HL-60 (cell line): ENCODE results near the gene NRXN3.

Experiments
- DNase-seq, 2 experiments: peaks; one replicate each; pipeline ENCODE4 v3.0.0-alpha.2; 2010 to 2020; ENCODE audit warnings: low read depth in 1 of 2, low spot score in 1 of 2
- H3K27ac ChIP-seq: fragments of 250-450 bp; sonication (Bioruptor Pico); replicated peaks from 2 replicates; pipeline ENCODE4 v1.5.1; 2020; ENCODE audit warnings: mild to moderate bottlenecking, moderate library complexity
- H3K27me3 ChIP-seq: fragments of 250-450 bp; sonication (Bioruptor Pico); 2 replicates; pipeline ENCODE4 v1.5.1; 2021; ENCODE audit warnings: mild to moderate bottlenecking, moderate library complexity; ENCODE audit not compliant: insufficient read depth, poor library complexity, severe bottlenecking
- H3K4me3 ChIP-seq: replicated peaks from 2 replicates; pipeline ENCODE4 v1.5.1; 2011; ENCODE audit warnings: mild to moderate bottlenecking, control low read depth, low read length; ENCODE audit not compliant: insufficient read depth
- GABPA ChIP-seq: IDR thresholded peaks from 2 replicates; pipeline ENCODE4 v1.6.1; 2012; ENCODE audit warnings: low read depth
- POLR2AphosphoS5 ChIP-seq: IDR thresholded peaks from 2 replicates; pipeline ENCODE4 v1.6.1; 2012; ENCODE audit warnings: low read depth
- SPI1 ChIP-seq: IDR thresholded peaks from 2 replicates; pipeline ENCODE4 v1.6.1; 2012; ENCODE audit warnings: low read depth, mild to moderate bottlenecking, borderline replicate concordance
- TF ChIP-seq, protein P1 (sequence below): IDR thresholded peaks from 2 replicates; pipeline ENCODE4 v1.6.1; 2012; ENCODE audit warnings: low read depth; ENCODE audit not compliant: insufficient replicate concordance
- TF ChIP-seq, protein P2 (sequence below): IDR thresholded peaks from one replicate; pipeline ENCODE4 v1.5.1; 2011; ENCODE audit warnings: low read length, control low read depth, inconsistent platforms; ENCODE audit not compliant: insufficient read depth

NRXN3 gene

DNA sequence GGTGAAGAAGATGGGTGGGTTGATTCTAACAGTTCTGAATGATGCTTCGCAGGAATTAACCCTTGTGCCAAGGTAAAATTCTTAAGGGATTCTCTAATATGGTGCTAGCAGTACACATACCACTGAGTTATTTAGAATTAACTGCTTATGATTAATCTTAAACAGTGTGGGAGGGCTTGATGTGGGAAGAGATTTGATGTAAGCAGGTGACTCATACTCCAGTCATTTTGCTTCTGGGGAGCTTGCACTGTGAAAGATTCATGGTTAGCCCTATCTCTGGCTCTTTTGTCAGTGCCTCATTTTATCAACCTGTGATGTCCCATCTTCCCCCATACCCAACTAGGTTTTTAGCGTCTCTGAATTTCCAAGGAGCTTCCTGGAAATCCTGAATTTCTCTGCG is 83.8 kb downstream of the NRXN3 start:
- H3K27me3 ChIP-seq: no peaks in the 10 kb centered on the region
- no peak for DNase-seq
- no peak overlapping the region for H3K27ac ChIP-seq

GRCh38 chr14:78254911-78255461 is 84.8 kb downstream of the NRXN3 start:
- H3K4me3 ChIP-seq: no peak overlapping the region
- H3K27ac ChIP-seq: no peak overlapping the region
- no peaks in the 10 kb centered on the region for H3K27me3 ChIP-seq
- TF ChIP-seq, protein P1, sequence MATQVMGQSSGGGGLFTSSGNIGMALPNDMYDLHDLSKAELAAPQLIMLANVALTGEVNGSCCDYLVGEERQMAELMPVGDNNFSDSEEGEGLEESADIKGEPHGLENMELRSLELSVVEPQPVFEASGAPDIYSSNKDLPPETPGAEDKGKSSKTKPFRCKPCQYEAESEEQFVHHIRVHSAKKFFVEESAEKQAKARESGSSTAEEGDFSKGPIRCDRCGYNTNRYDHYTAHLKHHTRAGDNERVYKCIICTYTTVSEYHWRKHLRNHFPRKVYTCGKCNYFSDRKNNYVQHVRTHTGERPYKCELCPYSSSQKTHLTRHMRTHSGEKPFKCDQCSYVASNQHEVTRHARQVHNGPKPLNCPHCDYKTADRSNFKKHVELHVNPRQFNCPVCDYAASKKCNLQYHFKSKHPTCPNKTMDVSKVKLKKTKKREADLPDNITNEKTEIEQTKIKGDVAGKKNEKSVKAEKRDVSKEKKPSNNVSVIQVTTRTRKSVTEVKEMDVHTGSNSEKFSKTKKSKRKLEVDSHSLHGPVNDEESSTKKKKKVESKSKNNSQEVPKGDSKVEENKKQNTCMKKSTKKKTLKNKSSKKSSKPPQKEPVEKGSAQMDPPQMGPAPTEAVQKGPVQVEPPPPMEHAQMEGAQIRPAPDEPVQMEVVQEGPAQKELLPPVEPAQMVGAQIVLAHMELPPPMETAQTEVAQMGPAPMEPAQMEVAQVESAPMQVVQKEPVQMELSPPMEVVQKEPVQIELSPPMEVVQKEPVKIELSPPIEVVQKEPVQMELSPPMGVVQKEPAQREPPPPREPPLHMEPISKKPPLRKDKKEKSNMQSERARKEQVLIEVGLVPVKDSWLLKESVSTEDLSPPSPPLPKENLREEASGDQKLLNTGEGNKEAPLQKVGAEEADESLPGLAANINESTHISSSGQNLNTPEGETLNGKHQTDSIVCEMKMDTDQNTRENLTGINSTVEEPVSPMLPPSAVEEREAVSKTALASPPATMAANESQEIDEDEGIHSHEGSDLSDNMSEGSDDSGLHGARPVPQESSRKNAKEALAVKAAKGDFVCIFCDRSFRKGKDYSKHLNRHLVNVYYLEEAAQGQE: no peak
- no peak for TF ChIP-seq POLR2AphosphoS5
- no peak for TF ChIP-seq SPI1
- TF ChIP-seq, protein P2, sequence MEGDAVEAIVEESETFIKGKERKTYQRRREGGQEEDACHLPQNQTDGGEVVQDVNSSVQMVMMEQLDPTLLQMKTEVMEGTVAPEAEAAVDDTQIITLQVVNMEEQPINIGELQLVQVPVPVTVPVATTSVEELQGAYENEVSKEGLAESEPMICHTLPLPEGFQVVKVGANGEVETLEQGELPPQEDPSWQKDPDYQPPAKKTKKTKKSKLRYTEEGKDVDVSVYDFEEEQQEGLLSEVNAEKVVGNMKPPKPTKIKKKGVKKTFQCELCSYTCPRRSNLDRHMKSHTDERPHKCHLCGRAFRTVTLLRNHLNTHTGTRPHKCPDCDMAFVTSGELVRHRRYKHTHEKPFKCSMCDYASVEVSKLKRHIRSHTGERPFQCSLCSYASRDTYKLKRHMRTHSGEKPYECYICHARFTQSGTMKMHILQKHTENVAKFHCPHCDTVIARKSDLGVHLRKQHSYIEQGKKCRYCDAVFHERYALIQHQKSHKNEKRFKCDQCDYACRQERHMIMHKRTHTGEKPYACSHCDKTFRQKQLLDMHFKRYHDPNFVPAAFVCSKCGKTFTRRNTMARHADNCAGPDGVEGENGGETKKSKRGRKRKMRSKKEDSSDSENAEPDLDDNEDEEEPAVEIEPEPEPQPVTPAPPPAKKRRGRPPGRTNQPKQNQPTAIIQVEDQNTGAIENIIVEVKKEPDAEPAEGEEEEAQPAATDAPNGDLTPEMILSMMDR: no peak
- TF ChIP-seq GABPA: no peak
- DNase-seq: no peak

More for the DNA sequence above, 83.8 kb downstream of the NRXN3 start:
- no peak overlapping the region for H3K4me3 ChIP-seq
- TF ChIP-seq GABPA: no peak
- TF ChIP-seq, protein P1: no peak
- TF ChIP-seq SPI1: no peak
- TF ChIP-seq, protein P2: no peak

- no peak for DNase-seq
- no peak overlapping the region for H3K27ac ChIP-seq
- H3K27me3 ChIP-seq: no peaks in the 10 kb centered on the region
- no peak for TF ChIP-seq POLR2AphosphoS5
- no peak overlapping the region for H3K4me3 ChIP-seq
Observed at GRCh38 chr14:78259831-78260230, 89.7 kb downstream of the NRXN3 start.

DNA sequence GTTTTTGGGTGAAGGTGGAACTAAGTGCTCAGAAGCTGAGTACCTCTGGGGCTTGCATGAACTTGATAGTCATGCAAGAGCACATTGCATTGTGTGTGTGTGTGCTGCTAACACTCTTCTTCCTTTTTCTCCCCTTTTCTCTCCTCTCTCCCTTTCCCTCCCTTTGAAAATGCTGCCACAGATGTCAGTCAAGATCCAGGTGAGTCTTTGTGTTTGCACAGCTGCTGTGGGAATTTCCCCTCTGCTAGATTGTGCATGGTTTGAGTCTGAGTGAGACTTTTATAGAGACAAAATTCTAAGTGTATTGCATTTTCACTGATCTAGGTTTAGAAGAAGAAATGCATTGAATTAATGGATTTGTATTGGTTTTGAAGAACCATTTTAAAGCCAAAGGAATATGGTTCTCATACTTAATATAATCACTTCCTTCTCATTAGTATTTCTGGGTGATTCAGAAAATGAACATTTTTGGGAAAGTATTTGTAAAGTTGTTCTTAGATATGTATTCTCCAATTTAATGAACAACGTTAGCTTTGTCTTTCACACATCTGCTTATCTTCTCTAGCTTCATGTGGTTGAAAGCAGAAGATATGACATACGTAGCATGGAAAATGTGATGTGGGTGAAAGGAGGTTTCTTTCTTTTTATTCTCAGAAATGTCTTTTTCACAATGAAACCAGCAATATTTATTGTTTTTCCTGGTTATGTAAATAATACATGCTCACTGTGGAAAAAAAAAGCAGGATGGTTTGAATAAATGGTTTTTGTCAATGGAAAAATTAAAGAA is 108.5 kb downstream of the NRXN3 start:
- Histone ChIP-seq H3K4me3 (no peak overlapping the region), H3K27ac (no peak overlapping the region), H3K27me3 (no peaks in the 10 kb centered on the region)
- no peak for TF ChIP-seq GABPA
- TF ChIP-seq SPI1: no peak
- TF ChIP-seq, protein P1: no peak
- TF ChIP-seq, protein P2: no peak
- TF ChIP-seq POLR2AphosphoS5: no peak
- DNase-seq: no peak
